ENCODE results near the gene PLPPR5. TPM values are rescaled to one million over a fixed set of nuclear protein-coding genes. Genes with fewer than 3 reads are reported as not detected.

Gene PLPPR5
- total RNA-seq, 3 donors from 2014 or later (not counting 1 experiment from before 2014, with no cell fraction given): not detected

DNA sequence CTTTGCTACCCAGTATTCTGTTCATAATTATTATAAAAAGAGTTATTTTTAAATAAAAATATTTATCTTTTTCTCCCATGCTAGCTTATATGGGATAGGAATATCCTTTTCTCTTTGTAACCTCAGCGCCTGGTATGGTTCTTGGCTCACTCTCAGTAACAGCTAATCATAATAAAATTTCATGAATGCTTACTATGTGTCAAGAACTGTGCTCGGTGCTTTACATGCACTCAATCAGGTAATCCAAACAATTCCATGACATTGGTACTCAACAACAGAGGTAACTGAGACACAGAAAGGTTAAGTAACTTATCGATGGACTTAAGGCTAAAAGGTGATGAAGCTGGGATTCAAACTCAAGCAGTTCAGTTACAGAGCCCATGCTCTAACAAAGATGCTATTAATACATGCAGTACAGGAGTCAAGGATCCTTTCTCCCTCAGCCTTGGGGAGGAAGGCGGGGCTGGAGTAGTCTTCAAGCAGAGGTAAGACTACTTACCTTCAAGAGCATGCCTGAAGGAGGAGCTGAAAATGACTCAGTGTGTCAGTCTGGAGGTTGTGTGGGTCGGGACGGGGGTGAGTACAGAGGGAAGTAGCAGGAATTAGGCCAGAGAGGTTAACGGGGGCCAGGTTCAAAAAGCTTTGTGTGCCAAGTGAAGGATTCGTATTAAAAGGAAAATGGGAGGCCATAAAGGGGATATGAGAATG lies 73.4 kb downstream of the PLPPR5 start:
- DNase-seq: no peak
- no peak for ATAC-seq
- WGBS (ENCODE audit: insufficient coverage): 91% methylated on average over 8 of the region's 8 CpGs
- Mint-ChIP-seq H3K36me3 (no peaks in the 10 kb centered on the region), H3K9me3 (peaks cover 0 to 2% of the 10 kb centered on the region in 2 donors), H3K27ac (no peak overlapping the region), H3K4me3 (no peak overlapping the region), H3K27me3 (ENCODE audit: low read depth in 2 of 2) (peaks cover 0 to 3% of the 10 kb centered on the region in 2 donors), H3K4me1 (no peaks in the 10 kb centered on the region)
- H3K36me3 ChIP-seq (ENCODE audit: control insufficient read depth, insufficient read depth, low read length): no peaks in the 10 kb centered on the region
- H3K27ac ChIP-seq (ENCODE audit: low read length): no peak overlapping the region
- H3K27me3 ChIP-seq (ENCODE audit: control insufficient read depth, insufficient read depth, low read length): no peaks in the 10 kb centered on the region
- TF ChIP-seq, protein P1, sequence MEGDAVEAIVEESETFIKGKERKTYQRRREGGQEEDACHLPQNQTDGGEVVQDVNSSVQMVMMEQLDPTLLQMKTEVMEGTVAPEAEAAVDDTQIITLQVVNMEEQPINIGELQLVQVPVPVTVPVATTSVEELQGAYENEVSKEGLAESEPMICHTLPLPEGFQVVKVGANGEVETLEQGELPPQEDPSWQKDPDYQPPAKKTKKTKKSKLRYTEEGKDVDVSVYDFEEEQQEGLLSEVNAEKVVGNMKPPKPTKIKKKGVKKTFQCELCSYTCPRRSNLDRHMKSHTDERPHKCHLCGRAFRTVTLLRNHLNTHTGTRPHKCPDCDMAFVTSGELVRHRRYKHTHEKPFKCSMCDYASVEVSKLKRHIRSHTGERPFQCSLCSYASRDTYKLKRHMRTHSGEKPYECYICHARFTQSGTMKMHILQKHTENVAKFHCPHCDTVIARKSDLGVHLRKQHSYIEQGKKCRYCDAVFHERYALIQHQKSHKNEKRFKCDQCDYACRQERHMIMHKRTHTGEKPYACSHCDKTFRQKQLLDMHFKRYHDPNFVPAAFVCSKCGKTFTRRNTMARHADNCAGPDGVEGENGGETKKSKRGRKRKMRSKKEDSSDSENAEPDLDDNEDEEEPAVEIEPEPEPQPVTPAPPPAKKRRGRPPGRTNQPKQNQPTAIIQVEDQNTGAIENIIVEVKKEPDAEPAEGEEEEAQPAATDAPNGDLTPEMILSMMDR (IDR thresholded peaks at IDR 0.05): no peak
- no peaks in the 10 kb centered on the region for H3K4me1 ChIP-seq (ENCODE audit: control insufficient read depth, insufficient read depth, low read length)
- H3K9me3 ChIP-seq (ENCODE audit: control insufficient read depth, insufficient read depth, low read length): no peaks in the 10 kb centered on the region
- H3K4me3 ChIP-seq (ENCODE audit: low read length): no peak overlapping the region
- intact Hi-C loops (cut with micrococcal nuclease): no loop called here

DNA sequence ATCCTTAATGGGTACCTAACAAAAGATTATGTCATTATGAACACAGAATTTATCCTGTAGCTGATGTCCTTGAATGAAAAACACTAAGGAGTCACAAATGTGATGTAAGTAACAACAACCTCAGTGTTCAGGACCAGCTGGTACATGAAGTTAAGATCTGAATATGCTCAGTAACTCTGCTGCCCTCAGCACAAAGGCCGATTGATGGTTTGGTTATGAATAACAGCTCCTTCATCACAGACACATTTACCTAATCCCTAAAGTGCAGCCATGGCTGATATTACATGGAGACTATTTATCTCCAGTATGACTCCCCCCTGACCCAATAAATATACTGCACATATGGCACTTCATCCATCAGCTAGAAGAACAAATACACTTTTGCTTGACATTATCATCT lies 75.2 kb downstream of the PLPPR5 start:
- Histone ChIP-seq H3K4me3 (ENCODE audit: low read length) (no peak overlapping the region), H3K9me3 (ENCODE audit: control insufficient read depth, insufficient read depth, low read length) (no peaks in the 10 kb centered on the region), H3K27me3 (ENCODE audit: control insufficient read depth, insufficient read depth, low read length) (no peaks in the 10 kb centered on the region), H3K36me3 (ENCODE audit: control insufficient read depth, insufficient read depth, low read length) (no peaks in the 10 kb centered on the region), H3K4me1 (ENCODE audit: control insufficient read depth, insufficient read depth, low read length) (no peaks in the 10 kb centered on the region), H3K27ac (ENCODE audit: low read length) (no peak overlapping the region)
- Mint-ChIP-seq H3K9me3 (peaks cover 0 to 2% of the 10 kb centered on the region in 2 donors), H3K4me1 (no peaks in the 10 kb centered on the region), H3K36me3 (no peaks in the 10 kb centered on the region), H3K27ac (no peak overlapping the region), H3K4me3 (no peak overlapping the region), H3K27me3 (ENCODE audit: low read depth in 2 of 2) (peaks cover 0 to 3% of the 10 kb centered on the region in 2 donors)
- ATAC-seq (no peak), DNase-seq (no peak)
- WGBS (ENCODE audit: insufficient coverage): 88% methylated on average over 1 of the region's 1 CpG
- intact Hi-C loops (cut with micrococcal nuclease): no loop called here
- TF ChIP-seq, protein P1 (IDR thresholded peaks at IDR 0.05): no peak

DNA sequence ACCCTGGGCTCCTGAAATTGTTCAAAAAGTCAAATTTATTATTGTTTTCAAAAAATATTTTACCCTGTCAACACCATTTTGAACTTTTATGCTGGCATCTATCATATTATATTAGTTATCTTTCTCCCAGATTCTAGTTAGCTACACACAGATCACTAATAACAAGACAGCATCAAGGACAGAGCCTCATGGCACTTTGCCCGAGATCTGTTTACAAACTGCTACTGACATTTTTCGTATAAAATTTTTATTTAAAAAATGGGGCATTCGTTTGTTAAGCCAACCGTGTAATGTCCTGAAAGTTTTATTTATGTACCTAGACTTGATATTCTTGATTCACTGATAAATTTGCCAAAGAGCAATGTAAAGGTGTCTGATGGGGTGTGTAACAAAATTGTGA lies 78.1 kb downstream of the PLPPR5 start:
- no peak overlapping the region for H3K4me3 ChIP-seq (ENCODE audit: low read length)
- Mint-ChIP-seq H3K27ac (no peak overlapping the region), H3K9me3 (peaks cover 0 to 2% of the 10 kb centered on the region in 2 donors), H3K4me1 (peaks cover 0 to 4% of the 10 kb centered on the region in 2 donors), H3K27me3 (ENCODE audit: low read depth in 2 of 2) (peaks cover 0 to 3% of the 10 kb centered on the region in 2 donors), H3K36me3 (no peaks in the 10 kb centered on the region), H3K4me3 (no peak overlapping the region)
- DNase-seq (no peak), ATAC-seq (no peak)
- no peaks in the 10 kb centered on the region for H3K4me1 ChIP-seq (ENCODE audit: control insufficient read depth, insufficient read depth, low read length)
- H3K27ac ChIP-seq (ENCODE audit: low read length): no peak overlapping the region
- TF ChIP-seq, protein P1 (IDR thresholded peaks at IDR 0.05): no peak
- no peaks in the 10 kb centered on the region for H3K27me3 ChIP-seq (ENCODE audit: control insufficient read depth, insufficient read depth, low read length)
- WGBS (ENCODE audit: insufficient coverage): 96% methylated on average over 4 of the region's 4 CpGs
- intact Hi-C loops (cut with micrococcal nuclease): no loop called here
- no peaks in the 10 kb centered on the region for H3K36me3 ChIP-seq (ENCODE audit: control insufficient read depth, insufficient read depth, low read length)
- H3K9me3 ChIP-seq (ENCODE audit: control insufficient read depth, insufficient read depth, low read length): no peaks in the 10 kb centered on the region

DNA sequence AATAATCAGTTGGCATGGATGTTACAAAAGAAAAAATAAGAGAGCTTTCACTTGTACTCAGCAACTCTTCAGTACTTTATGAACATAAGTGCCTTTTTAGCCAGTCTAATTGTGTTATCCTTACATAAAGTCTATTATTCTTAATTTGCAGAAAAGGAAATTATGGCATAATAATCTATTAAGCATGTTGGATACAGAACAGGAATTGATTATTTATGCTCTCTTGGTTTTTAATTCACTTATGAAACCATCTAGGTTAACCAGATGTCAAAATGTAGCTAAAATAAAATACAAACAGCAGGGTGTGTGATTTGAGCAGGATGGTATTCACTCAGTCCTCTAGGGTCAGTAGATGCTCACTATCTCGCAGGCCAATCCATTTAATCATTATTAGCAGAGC lies 79.7 kb downstream of the PLPPR5 start:
- WGBS (ENCODE audit: insufficient coverage): 73% methylated on average over 1 of the region's 1 CpG
- intact Hi-C loops (cut with micrococcal nuclease): no loop called here

More for the DNA sequence above, 79.7 kb downstream of the PLPPR5 start:
- H3K27ac ChIP-seq (ENCODE audit: low read length): no peak overlapping the region
- H3K4me3 Mint-ChIP-seq: no peak overlapping the region
- no peaks in the 10 kb centered on the region for H3K36me3 ChIP-seq (ENCODE audit: control insufficient read depth, insufficient read depth, low read length)
- H3K27me3 Mint-ChIP-seq (ENCODE audit: low read depth in 2 of 2): no peaks in the 10 kb centered on the region
- H3K4me1 Mint-ChIP-seq: peaks cover 0 to 6% of the 10 kb centered on the region in 2 donors
- no peaks in the 10 kb centered on the region for H3K4me1 ChIP-seq (ENCODE audit: control insufficient read depth, insufficient read depth, low read length)
- H3K9me3 ChIP-seq (ENCODE audit: control insufficient read depth, insufficient read depth, low read length): no peaks in the 10 kb centered on the region
- ATAC-seq: no peak
- TF ChIP-seq, protein P1 (IDR thresholded peaks at IDR 0.05): no peak
- H3K36me3 Mint-ChIP-seq: no peaks in the 10 kb centered on the region
- no peak overlapping the region for H3K27ac Mint-ChIP-seq
- H3K9me3 Mint-ChIP-seq: no peaks in the 10 kb centered on the region
- H3K4me3 ChIP-seq (ENCODE audit: low read length): no peak overlapping the region
- no peak for DNase-seq
- no peaks in the 10 kb centered on the region for H3K27me3 ChIP-seq (ENCODE audit: control insufficient read depth, insufficient read depth, low read length)

Measured in natural killer cell (primary cell).